ENCODE results near the gene ADGRL2.

GRCh38 chr1:82032068-82032467 is 231.3 kb downstream of the ADGRL2 start:
- TF ChIP-seq, protein P1, sequence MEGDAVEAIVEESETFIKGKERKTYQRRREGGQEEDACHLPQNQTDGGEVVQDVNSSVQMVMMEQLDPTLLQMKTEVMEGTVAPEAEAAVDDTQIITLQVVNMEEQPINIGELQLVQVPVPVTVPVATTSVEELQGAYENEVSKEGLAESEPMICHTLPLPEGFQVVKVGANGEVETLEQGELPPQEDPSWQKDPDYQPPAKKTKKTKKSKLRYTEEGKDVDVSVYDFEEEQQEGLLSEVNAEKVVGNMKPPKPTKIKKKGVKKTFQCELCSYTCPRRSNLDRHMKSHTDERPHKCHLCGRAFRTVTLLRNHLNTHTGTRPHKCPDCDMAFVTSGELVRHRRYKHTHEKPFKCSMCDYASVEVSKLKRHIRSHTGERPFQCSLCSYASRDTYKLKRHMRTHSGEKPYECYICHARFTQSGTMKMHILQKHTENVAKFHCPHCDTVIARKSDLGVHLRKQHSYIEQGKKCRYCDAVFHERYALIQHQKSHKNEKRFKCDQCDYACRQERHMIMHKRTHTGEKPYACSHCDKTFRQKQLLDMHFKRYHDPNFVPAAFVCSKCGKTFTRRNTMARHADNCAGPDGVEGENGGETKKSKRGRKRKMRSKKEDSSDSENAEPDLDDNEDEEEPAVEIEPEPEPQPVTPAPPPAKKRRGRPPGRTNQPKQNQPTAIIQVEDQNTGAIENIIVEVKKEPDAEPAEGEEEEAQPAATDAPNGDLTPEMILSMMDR (IDR thresholded peaks at IDR 0.05): no peak
- no peak for TF ChIP-seq POLR2A (IDR thresholded peaks at IDR 0.05)
- no peak for TF ChIP-seq EP300 (IDR thresholded peaks at IDR 0.05)
